ENCODE measurements around the gene COL5A1.

Gene COL5A1

GRCh38 chr9:134796882-134797281, 155.3 kb downstream of the COL5A1 start:
- no peak for DNase-seq

GRCh38 chr9:134800791-134801339, 159.3 kb downstream of the COL5A1 start:
- no peak for DNase-seq

GRCh38 chr9:134802216-134802795, 160.7 kb downstream of the COL5A1 start:
- no peak for DNase-seq

GRCh38 chr9:134804871-134805270, 163.3 kb downstream of the COL5A1 start:
- DNase-seq = no peak

DNA sequence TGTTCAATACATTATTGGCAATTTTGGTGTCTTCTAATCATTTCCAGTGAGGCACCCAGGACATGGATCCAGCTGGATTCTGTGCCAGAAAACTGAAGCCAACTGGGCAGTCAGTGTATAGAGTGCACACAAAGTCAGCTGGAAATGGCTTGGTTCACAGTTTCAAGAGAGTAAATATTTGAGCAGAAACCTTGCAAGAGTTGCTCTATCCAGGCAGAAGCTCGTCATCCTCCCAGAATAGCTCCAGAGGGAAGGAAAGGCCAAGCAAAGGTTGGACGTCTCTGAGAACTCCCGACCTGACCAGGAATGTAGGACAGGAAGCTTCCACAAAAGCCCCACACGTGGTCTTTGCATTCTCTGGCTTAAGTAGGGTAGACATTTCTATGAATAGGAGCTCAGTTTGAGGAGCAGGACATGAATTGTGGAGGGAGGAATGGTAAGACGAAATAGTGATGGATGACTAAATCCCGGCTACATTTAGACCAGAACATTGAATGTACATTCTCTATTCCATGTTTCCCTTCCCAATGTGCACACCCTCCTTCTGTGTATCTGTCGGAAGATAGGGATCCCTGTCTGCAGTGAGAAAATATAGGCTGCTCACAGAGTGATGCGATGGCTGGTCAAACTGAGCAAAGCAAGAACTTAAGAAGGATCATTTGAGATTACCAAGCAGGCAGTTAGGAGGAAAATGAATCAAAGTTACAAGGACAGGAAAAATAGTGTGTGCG, 166.3 kb downstream of the COL5A1 start:
- DNase-seq = no peak

- DNase-seq = no peak
These were observed 166.8 kb downstream of the COL5A1 start for GRCh38 chr9:134808447-134808792.

- DNase-seq = no peak
These were observed 167.7 kb downstream of the COL5A1 start for GRCh38 chr9:134809292-134809691.

DNA sequence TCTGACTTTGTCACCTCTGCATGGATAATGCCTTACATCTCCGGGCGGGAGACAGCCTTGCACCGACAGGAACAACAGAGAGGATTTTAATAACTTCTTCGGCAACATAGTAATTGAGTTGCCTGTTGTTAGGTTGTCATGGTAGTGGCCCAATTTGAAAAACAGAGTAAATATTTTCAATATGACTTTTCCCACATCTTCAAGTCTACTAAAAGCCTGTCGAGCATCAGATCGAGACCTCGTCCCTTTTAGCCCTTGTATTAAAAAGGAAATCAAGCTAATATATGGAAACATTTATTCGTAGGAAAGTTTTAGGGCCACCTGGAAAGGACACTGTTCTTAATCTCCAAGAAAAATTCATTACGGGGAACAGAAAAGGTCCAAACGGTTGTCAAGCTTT, 168.2 kb downstream of the COL5A1 start:
- no peak for DNase-seq

DNA sequence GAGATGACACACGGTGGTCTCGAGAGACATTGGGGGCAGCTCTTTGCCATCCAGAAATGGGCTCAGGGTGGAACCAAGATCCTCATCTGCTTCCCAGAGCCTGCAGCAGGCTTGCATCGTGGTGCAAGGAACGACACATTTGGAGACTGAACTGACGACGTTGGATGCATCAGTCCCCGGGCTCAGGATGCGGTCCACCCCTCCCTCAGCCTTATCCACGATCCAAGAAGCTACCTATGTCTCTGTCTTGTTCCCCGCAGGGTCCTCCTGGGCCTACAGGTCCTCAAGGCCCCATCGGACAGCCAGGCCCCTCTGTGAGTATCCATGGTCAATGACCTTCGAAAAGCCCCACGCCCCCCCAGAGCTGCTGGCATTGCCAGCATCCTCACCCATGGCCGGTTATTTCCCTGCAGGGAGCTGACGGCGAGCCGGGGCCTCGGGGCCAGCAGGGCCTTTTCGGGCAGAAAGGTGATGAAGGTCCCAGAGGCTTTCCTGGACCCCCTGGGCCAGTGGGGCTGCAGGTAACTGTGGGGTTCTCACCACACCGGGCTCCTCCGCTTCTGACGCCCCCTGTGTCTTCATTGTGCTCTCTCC, 169.6 kb downstream of the COL5A1 start:
- no peak for DNase-seq

DNA sequence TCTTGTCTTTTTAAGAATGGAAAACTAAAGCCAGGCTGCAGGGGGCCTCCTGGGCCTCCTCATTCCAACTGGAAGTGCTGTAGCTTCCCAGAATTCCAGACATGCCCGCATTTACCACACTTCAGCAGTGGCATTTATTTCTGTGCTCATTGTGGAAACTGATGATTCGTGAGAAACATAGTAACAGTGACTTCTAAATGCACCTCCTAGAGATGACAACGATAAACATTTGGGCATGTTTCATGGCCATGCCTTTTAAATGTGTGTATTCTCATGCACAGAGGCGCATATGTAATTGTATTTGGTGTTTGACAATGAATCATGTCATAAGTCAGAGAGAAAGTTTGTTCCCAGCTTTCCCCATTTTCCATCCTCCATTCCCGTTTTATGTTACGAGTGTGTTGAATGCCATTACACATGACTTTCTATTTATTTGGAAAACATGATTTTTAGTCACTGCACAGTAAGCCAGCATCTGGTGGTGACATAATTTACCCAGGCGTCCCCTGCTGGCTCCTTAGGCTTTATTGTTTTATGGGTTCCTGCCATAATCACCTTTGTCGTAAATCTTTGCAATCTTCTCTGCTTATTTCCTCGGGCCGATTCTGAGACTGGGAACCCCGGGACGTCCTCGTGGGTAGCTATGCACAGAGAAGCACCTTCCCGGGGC, 170.2 kb downstream of the COL5A1 start:
- DNase-seq = no peak

DNA sequence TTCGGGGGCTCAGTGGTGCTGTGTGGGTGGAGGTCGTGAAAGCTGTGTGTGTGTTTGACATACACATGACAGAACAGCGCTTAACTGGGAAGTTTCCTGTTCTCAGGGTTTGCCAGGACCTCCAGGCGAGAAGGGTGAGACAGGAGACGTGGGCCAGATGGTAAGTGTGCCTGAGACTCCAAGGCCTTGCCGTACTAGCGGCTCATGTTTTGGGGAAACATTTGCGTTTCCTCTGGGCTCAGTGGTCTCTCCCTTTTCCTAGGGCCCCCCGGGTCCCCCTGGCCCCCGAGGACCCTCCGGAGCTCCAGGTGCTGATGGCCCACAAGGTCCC, 170.7 kb downstream of the COL5A1 start:
- no peak for DNase-seq

DNA sequence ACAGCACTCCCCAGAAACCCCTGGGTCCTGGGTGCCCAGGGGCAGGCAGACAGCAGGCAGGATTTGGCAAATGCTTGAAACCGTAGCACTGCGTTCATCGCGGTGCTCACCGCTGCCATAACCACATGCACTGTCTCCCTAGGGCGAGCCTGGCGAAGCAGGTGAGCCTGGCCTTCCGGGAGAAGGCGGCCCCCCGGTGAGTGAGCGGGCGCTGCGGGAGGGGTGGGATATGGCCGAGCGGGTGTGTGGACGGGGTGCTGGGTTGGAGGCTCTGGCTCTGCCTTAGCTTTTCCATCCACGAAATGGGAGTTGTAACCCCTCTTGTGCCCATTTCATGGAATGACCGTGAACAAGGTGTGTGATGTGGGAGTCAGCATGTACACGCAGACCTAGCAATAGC, 172.2 kb downstream of the COL5A1 start:
- no peak for DNase-seq

DNA sequence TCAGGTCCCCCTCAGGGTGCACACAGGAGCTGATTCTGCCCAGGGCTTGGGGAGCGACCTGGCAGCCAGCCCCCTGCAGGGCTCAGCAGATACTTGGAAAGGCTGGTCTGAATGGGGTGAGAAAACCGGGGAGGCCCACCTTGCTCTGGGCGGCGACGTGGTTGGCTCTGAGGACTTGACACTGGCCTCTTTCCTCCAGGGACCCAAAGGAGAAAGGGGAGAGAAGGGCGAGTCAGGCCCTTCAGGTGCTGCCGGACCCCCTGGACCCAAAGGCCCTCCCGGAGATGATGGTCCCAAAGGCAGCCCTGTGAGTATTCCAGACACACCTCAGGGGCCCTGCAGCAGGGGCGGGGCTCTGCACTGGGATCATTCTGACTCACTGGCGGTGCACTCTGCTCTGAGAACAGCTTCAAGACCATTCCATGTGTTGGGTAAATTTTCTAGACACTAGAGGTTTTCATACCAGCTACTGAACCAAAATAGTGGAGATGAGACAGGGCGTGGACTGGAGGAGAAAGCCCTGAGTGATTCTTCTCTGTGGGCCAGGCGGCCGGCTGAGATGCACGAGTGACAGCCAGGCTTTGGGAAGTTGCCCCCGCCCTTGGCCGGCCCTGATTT, 173.1 kb downstream of the COL5A1 start:
- DNase-seq = no peak

DNA sequence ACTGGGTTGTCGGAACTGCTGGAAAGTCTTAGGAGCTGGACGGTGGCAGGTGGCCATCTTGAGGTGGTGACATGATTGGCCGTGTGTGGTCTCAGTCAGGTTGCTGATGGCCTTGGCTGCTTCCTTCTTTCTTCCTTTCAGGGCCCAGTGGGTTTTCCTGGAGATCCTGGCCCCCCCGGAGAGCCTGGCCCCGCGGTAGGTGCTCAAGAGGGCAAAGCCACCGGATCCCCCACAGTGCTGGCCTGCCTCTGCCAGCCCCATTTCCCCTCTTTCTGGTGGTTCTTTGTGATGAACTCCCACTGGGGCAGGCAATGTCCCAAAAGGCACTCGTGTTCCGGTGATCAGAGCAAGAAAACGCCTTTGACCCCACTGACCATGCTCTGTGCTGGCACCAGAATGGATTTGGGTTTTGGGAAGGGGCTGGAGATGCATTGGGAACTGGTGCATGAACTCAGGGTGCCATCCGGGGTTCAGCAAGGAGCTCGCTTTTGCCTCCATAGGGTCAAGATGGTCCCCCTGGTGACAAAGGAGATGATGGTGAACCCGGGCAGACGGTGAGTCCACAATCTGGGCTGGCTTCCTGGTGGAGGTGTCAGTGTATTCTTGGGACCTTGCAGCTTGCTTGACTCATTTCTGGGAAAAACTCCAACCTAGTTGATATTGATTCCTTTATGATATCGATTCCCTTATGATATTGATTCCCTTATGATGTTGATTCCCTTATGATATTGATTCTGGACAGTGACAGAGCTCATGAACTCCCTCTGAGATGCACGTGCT, 174.0 kb downstream of the COL5A1 start:
- no peak for DNase-seq

- DNase-seq = no peak
These were observed 174.7 kb downstream of the COL5A1 start for GRCh38 chr9:134816264-134816663.

- DNase-seq = no peak
These were observed 176.5 kb downstream of the COL5A1 start for GRCh38 chr9:134818000-134818568.

DNA sequence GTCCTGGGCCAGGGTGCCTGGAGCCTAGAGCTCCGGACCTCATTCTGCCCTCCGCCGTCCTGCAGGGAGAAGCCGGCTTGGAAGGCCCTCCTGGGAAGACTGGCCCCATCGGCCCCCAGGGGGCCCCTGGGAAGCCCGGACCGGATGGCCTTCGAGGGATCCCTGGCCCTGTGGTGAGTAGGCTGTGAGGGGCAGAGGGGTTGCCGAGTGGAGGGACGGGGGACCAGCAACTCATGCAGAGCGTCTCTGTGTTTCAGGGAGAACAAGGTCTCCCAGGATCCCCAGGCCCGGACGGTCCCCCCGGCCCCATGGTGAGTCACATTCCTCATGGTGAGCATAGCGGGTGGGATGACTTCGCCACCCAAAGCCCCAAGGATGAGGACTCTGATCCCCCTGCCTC, 177.0 kb downstream of the COL5A1 start:
- no peak for DNase-seq

DNA sequence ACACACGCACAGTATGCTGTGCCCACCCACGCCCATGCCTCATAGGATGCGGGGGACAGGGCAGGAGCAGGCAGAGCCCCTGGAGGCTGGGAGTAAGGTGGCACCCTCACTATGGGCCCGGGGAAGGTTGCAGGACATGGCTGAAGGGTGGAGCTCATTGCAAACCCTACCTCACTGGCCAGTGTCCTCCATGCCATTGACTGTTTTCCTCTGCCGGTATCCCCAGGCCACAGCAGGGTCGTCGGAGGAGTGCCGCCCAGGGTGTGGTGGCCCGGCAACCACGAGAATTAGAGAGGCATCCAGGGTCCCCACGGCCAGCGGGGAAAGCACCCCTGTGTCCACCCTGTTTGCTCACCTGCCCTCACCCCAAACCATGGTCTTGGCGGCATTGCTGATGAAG, 179.3 kb downstream of the COL5A1 start:
- no peak for DNase-seq

GRCh38 chr9:134822541-134822940, 180.9 kb downstream of the COL5A1 start:
- DNase-seq = no peak

GRCh38 chr9:134823623-134824022, 182.0 kb downstream of the COL5A1 start:
- DNase-seq = no peak

GRCh38 chr9:134824583-134824982, 183.0 kb downstream of the COL5A1 start:
- no peak for DNase-seq

GRCh38 chr9:134825025-134825424, 183.4 kb downstream of the COL5A1 start:
- no peak for DNase-seq

All from T-helper 2 cell (primary cell).